GM18907 (cell line): ENCODE measurements around the gene IL6R.
"Not testable (repeated sequence)": the region's sequence is repeated elsewhere in the genome, so short reads cannot be mapped to it uniquely, and the experiment has no call there.

Source experiments
- ATAC-seq: cut with Tn5 transposase; IDR thresholded peaks from one replicate; pipeline ENCODE4 v1.9.1; 2021; ENCODE audit warnings: mild to moderate bottlenecking, moderate library complexity; ENCODE audit not compliant: unreplicated experiment

Gene IL6R

DNA sequence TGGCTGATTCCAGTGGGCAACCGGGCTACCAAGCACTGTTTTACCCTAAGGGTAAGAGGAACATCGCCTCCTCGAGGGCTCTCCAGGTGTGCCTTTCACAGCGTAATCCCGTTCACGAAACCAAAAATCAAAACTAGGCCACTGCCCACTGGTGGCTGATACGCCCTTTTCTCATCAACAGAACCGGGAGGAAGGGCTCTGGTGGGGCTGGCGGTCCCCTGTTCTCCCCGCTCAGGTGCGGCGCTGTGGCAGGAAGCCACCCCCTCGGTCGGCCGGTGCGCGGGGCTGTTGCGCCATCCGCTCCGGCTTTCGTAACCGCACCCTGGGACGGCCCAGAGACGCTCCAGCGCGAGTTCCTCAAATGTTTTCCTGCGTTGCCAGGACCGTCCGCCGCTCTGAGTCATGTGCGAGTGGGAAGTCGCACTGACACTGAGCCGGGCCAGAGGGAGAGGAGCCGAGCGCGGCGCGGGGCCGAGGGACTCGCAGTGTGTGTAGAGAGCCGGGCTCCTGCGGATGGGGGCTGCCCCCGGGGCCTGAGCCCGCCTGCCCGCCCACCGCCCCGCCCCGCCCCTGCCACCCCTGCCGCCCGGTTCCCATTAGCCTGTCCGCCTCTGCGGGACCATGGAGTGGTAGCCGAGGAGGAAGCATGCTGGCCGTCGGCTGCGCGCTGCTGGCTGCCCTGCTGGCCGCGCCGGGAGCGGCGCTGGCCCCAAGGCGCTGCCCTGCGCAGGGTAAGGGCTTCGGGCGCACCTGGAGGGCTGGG is at the start of gene IL6R:
TSS of gene IL6R (plus strand) at position 360 of the 763 bp plus-strand sequence. CDS start at position 647, 287 bp downstream.
- ATAC-seq, result peak; percentile 35

GRCh38 chr1:154358519-154358918 is 46.6 kb upstream of the IL6R start:
- no peak for ATAC-seq

DNA sequence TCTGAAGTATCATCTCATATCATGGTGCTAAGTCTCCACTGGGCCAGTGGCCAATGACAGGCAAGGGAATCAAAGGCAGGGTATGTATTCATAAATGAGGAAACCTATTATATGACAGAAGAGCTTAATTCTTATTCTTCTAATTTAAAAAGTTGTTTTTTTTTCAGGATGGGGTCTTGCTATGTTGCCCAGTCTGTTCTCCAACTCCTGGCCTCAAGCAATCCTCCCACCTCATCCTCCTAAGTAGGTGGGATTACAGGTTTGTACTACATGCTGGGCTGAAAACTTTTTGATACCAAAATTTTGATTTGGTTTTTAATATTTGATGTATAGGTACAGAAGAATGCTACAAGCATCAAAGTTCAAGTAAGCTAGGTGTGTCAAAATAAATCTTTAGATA is 44.9 kb upstream of the IL6R start:
- ATAC-seq, result no peak

DNA sequence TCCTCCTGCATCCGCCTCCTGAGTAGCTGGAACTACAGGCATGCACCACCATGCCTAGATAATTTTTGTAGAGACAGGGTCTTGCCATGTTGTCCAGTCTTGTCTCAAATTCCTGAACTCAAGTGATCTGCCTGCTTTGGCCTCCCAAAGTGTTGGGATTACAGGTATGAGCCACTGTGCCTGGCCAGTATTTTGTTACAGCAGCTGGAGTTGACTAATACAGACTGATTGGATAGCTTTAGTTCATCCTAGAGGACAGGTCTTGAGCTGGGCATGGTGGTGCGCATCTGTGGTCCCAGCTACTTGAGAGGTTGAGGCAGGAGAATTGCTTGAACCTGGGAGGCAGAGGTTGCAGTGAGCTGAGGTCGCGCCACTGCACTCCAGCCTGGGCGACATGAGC is 44.3 kb upstream of the IL6R start:
- not testable (repeated sequence) for ATAC-seq

- no peak for ATAC-seq
Measured at GRCh38 chr1:154361357-154361756, 43.8 kb upstream of the IL6R start.

GRCh38 chr1:154371436-154371835 is 33.7 kb upstream of the IL6R start:
- no peak for ATAC-seq

GRCh38 chr1:154373777-154374357 is 31.3 kb upstream of the IL6R start:
- ATAC-seq, result not testable (repeated sequence)

GRCh38 chr1:154379301-154379700 is 25.8 kb upstream of the IL6R start:
- no peak for ATAC-seq

- ATAC-seq, result no peak
Measured at GRCh38 chr1:154384650-154385489, 20.3 kb upstream of the IL6R start.

DNA sequence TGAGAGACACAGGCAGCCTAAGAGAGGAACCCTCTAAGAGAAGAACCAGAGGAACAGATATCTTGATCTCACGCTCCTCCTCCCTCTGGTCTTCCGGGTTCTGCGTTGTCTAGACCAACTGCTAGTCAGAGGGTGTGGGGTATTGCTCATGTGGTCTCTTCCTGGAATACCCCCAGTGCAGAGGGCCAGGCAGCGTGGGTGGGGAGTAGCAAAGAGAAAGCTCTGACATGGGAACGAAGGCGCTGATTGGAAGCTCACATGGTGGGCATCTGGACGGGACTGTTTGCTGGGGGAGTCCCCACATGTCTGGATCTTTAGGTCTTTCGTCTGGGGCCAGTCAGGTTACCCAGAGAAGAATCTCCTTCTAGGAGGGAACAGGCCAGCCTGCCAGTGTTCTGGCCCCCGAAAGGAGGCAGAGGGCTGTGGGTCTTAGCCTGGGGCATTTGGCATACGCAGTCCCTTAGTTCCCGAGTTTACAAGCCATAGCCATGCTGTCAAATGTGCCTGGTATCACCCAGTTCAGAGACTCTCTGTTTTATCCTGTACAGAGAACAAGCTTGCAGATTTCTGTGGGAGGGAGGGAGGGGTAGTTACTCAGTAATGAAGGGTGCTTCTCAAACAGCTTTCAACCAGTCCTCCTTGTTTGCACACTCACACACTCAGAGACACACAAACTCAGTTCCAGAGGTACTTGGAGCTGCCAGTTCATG is 18.3 kb upstream of the IL6R start:
- ATAC-seq, result peak; percentile 54

- no peak for ATAC-seq
Measured at GRCh38 chr1:154391086-154391770, 13.9 kb upstream of the IL6R start.

GRCh38 chr1:154398141-154398540 is 7.0 kb upstream of the IL6R start:
- no peak for ATAC-seq

- no peak for ATAC-seq
Measured at GRCh38 chr1:154398678-154399077, 6.5 kb upstream of the IL6R start.

DNA sequence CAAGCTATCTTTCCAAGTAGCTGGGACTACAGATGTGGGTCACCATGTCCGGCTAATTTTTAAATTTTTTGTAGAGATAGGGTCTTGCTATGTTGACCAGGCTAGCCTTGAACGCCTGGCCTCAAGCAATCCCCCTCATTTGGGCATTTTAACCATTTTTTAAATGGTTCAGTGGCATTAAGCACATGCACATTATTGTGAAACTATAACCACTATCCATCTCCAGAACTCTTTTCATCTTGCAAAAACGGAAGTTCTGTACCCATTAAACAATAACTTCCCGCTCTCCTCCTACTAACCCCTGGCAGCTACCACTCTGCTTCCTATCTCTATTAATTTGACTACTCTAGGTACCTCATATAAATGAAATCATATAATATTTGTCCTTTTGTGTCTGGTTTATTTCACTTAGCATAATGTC is 4.8 kb upstream of the IL6R start:
- ATAC-seq, result no peak

- no peak for ATAC-seq
Measured at GRCh38 chr1:154402409-154402921, 2.7 kb upstream of the IL6R start.

GRCh38 chr1:154403261-154403943 is 1.7 kb upstream of the IL6R start:
- no peak for ATAC-seq

DNA sequence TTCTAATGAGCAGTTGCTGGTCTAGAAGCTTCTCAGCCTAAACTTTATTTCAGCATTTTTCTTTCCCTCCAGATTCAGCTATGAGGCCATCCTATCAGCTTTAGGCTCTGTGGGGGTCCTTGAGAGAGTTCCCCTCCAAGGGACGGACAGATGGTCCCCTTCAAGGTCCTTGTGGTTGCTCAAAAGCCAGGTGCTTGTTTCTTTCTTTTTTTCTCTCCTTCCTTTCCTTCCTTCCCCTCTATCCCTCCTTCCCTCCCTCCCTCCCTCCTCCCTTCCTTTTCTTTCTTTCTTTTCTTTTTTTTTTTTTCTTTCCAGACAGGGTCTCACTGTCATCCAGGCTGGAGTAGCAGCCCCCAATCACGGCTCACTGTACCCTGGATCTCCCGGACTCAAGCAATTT is 1.2 kb upstream of the IL6R start:
- no peak for ATAC-seq

DNA sequence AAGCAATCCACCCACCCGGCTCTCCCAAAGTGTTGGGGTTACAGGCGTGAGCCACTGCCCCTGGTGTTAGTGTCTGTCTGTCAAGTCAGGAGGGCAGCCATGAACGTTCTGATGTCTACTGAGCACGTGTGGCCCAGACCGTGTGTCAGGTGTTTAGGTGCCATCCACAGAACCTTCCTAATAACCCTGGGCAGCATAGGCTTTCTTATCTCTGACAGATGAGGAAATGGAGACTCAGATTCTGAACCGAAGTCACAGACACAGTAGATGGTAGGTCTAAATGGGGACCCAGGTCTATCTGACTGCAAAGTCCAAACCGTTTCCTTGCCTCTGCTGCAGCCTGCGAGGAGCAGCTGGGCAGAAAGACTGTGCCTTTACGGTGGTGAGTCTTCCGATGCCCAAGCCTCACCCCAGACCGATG is 622 bp upstream of the IL6R start:
- ATAC-seq, result no peak

- peak; percentile 11 for ATAC-seq
Measured at GRCh38 chr1:154405747-154406571, 816 bp downstream of the IL6R start.
